GM18907 (cell line): ENCODE results near the gene ADSL.

Experiments
- ATAC-seq: cut with Tn5 transposase; IDR thresholded peaks from one replicate; pipeline ENCODE4 v1.9.1; 2021; ENCODE audit warnings: mild to moderate bottlenecking, moderate library complexity; ENCODE audit not compliant: unreplicated experiment

Gene ADSL

GRCh38 chr22:40434106-40434505, 87.8 kb downstream of the ADSL start:
- no peak for ATAC-seq

GRCh38 chr22:40434745-40435144, 88.4 kb downstream of the ADSL start:
- ATAC-seq, result no peak

GRCh38 chr22:40436505-40437431, 90.5 kb downstream of the ADSL start:
- peak; percentile 67 for ATAC-seq
